Stomach (tissue), 9 donors: ENCODE measurements around the gene ZNF208. TPM values are rescaled to one million over a fixed set of nuclear protein-coding genes. Genes with fewer than 3 reads are reported as not detected.

Source experiments
- DNase-seq, 2 donors: peaks; one replicate each; pipeline versions ENCODE4 v3.0.0 to v3.0.0-alpha.2; 2013 to 2019
- H3K27ac ChIP-seq, 5 donors: fragments of 200-600 bp in 4 of 5; sonication (generic) in 4 of 5; one replicate each; pipeline ENCODE4 v1.5.1; 2013 to 2019; ENCODE audit warnings: mild to moderate bottlenecking in 1 of 5, moderate library complexity in 1 of 5
- H3K27me3 ChIP-seq, 3 donors: fragments of 200-600 bp; sonication (generic); one replicate each; pipeline ENCODE4 v1.5.1; 2017 to 2019; ENCODE audit warnings: mixed run types in 1 of 3
- H3K36me3 ChIP-seq, 4 donors: fragments of 200-600 bp; sonication (generic); 1 replicate in 3 of 4; 2 replicates in 1 of 4; pipeline ENCODE4 v1.5.1; 2016 to 2019
- H3K4me1 ChIP-seq, 4 donors: fragments of 200-600 bp; sonication (generic); one replicate each; pipeline ENCODE4 v1.5.1; 2016 to 2019
- H3K4me3 ChIP-seq, 4 donors: fragments of 200-600 bp; sonication (generic) in 3 of 4; one replicate each; pipeline ENCODE4 v1.5.1; 2016 to 2019; ENCODE audit warnings: mild to moderate bottlenecking in 1 of 4
- H3K9me3 ChIP-seq, 4 donors: fragments of 200-600 bp; sonication (generic); one replicate each; pipeline ENCODE4 v1.5.1; 2016 to 2019
- EP300 ChIP-seq: sonication (generic); formaldehyde crosslinking; IDR thresholded peaks from one replicate; pipeline ENCODE4 v1.6.1; 2017; ENCODE audit warnings: antibody characterized with exemption
- POLR2A ChIP-seq, 4 donors: fragments of 450-650 bp; IDR thresholded peaks; one replicate each; pipeline ENCODE4 v1.6.1; 2016; ENCODE audit warnings: antibody characterized with exemption in 4 of 4, control low read depth in 2 of 4, mild to moderate bottlenecking in 1 of 4, moderate library complexity in 1 of 4
- POLR2AphosphoS5 ChIP-seq, 3 donors: sonication (generic); formaldehyde crosslinking; IDR thresholded peaks; one replicate each; pipeline ENCODE4 v1.6.1; 2016; ENCODE audit warnings: antibody characterized with exemption in 3 of 3
- WGBS, 5 donors: extraction: QIAGEN DNeasy Blood & Tissue Kit in 3 of 5; methylation state at CpG; one replicate each; pipeline versions ENCODE4 v1.1.5 to v1.1.7; 2013 to 2018; 5-methylcytosine and 5-hydroxymethylcytosine counted together
- intact Hi-C: fragments of 100-400 bp; cut with DNase I; formaldehyde crosslinking; loops from one replicate; pipeline ENCODE4 v1.15.1; 2023; ENCODE audit warnings: low total_unique reads
- polyA plus RNA-seq, 3 donors: library from polyadenylated mRNA; stranded (reverse); fragments of 200-250 nt; gene quantifications; one replicate each; pipeline ENCODE4 v1.2.3, GENCODE V29; 2013
- total RNA-seq, 5 donors: library from RNA; depleted of rRNA; stranded (reverse); fragments of >200 nt; gene quantifications; one replicate each; pipeline versions ENCODE4 v1.1.0 to v1.2.3, GENCODE V29; 2014 to 2016
- TF ChIP-seq, protein P1 (sequence below), 7 experiments: fragments of 450-650 bp in 4 of 7; fragments of 200-600 bp in 3 of 7; sonication (generic) in 3 of 7; IDR thresholded peaks; one replicate each; pipeline ENCODE4 v1.5.1; 2016 to 2019; ENCODE audit warnings: antibody characterized with exemption in 7 of 7, control low read depth in 2 of 7, mild to moderate bottlenecking in 1 of 7
- donor health status: healthy with polysubstance abuse.
- donor health status: Bipolar disorder and iron deficiency.
- donor health status: healthy.

Gene ZNF208
- total and polyA plus RNA-seq, 8 donors = 0.43 to 22.9 (median 1.9) TPM; not detected in 2

DNA sequence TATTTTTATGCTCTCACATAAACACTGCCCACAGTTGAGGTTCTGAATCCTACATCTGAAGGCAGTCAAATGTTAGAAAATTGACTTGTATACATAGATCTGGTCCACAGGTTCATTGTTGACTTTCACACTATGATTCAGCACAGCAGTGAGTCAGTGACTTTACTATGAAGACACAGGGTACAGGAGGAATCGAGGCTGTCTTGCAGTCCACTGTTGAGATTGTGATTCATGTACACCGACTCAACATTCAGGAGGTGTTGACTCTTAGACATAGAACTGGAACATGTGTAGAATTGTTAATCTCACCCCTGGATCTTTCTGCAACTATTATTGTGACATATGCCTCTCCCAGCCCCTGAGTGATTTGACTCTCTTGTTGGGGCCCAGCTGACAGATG, 100.4 kb downstream of the ZNF208 start:
- TF ChIP-seq EP300 = no peak
- TF ChIP-seq POLR2AphosphoS5 (IDR thresholded peaks at IDR 0.05) = no peak
- TF ChIP-seq POLR2A (IDR thresholded peaks at IDR 0.05) = no peak
- TF ChIP-seq, protein P1, sequence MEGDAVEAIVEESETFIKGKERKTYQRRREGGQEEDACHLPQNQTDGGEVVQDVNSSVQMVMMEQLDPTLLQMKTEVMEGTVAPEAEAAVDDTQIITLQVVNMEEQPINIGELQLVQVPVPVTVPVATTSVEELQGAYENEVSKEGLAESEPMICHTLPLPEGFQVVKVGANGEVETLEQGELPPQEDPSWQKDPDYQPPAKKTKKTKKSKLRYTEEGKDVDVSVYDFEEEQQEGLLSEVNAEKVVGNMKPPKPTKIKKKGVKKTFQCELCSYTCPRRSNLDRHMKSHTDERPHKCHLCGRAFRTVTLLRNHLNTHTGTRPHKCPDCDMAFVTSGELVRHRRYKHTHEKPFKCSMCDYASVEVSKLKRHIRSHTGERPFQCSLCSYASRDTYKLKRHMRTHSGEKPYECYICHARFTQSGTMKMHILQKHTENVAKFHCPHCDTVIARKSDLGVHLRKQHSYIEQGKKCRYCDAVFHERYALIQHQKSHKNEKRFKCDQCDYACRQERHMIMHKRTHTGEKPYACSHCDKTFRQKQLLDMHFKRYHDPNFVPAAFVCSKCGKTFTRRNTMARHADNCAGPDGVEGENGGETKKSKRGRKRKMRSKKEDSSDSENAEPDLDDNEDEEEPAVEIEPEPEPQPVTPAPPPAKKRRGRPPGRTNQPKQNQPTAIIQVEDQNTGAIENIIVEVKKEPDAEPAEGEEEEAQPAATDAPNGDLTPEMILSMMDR (IDR thresholded peaks at IDR 0.05) = no peak
- WGBS, 5 donors = 65 to 77% (median 73%) methylated on average over 2 of the region's 2 CpGs
- Histone ChIP-seq H3K36me3 (no peaks in the 10 kb centered on the region), H3K4me3 (no peak overlapping the region), H3K9me3 (peaks cover 0 to 85% (median 26%) of the 10 kb centered on the region in 4 donors), H3K27ac (no peak overlapping the region), H3K27me3 (no peaks in the 10 kb centered on the region), H3K4me1 (no peaks in the 10 kb centered on the region)
- no peak for DNase-seq
- intact Hi-C loops = no loop called here

DNA sequence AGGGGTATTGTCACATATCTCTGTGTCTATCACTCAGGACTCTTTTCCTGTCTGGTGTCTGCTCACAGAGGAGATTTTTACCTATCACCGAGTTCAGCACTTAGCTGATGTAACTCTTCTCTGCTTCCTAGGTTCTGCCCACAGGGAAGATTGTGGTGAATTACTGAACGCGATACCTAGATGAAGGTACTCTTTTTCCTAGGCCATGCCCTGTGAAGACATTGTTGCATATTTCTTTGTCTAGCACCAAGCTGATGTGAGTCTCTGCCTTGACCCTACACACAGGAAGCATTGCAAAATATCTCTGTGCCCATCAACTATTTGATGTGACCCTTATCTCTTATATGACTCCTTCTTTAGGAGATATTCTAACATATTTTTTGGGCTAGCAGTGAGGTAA, 102.7 kb downstream of the ZNF208 start:
- no peak overlapping the region for H3K4me3 ChIP-seq
- no peak for DNase-seq
- WGBS, 5 donors = 87 to 92% (median 91%) methylated on average over 3 of the region's 3 CpGs
- intact Hi-C loops = no loop called here
- H3K27ac ChIP-seq = no peak overlapping the region
- no peak for TF ChIP-seq EP300
- TF ChIP-seq, protein P1 (IDR thresholded peaks at IDR 0.05) = no peak
- no peak for TF ChIP-seq POLR2A (IDR thresholded peaks at IDR 0.05)
- TF ChIP-seq POLR2AphosphoS5 (IDR thresholded peaks at IDR 0.05) = no peak
- H3K4me1 ChIP-seq = no peaks in the 10 kb centered on the region
- no peaks in the 10 kb centered on the region for H3K27me3 ChIP-seq
- H3K9me3 ChIP-seq = peaks cover 0 to 79% (median 20%) of the 10 kb centered on the region in 4 donors
- H3K36me3 ChIP-seq = no peaks in the 10 kb centered on the region

DNA sequence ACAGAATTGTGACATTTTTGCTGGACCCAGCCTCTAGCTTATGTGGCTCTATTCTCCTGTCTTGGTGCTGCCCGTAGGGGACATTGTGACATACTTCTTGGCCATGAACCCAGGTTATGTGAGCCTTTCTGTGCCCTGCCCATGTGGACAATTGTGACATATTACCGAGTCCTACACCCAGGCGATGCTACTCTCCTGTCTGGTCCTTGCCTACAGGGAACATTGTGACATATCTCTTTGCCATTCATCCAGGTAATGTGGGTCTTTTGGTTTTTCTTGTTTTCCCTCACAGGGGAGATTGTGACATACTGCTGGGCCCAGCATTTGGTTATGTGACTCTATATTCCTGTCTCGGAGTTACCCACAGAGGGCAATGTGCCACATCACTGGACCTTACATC, 103.2 kb downstream of the ZNF208 start:
- DNase-seq = no peak
- no peak overlapping the region for H3K27ac ChIP-seq
- TF ChIP-seq, protein P1 (IDR thresholded peaks at IDR 0.05) = no peak
- TF ChIP-seq POLR2AphosphoS5 (IDR thresholded peaks at IDR 0.05) = no peak
- TF ChIP-seq POLR2A (IDR thresholded peaks at IDR 0.05) = no peak
- no peak for TF ChIP-seq EP300
- H3K4me1 ChIP-seq = no peaks in the 10 kb centered on the region
- intact Hi-C loops = no loop called here
- H3K36me3 ChIP-seq = no peaks in the 10 kb centered on the region
- H3K27me3 ChIP-seq = no peaks in the 10 kb centered on the region
- no peak overlapping the region for H3K4me3 ChIP-seq
- WGBS, 5 donors = 85 to 96% (median 91%) methylated on average over 4 of the region's 4 CpGs
- H3K9me3 ChIP-seq = peaks cover 0 to 79% (median 19%) of the 10 kb centered on the region in 4 donors

- intact Hi-C loops = no loop called here
- no peaks in the 10 kb centered on the region for H3K36me3 ChIP-seq
- H3K9me3 ChIP-seq = peaks cover 1 to 80% (median 30%) of the 10 kb centered on the region in 4 donors
- no peak overlapping the region for H3K27ac ChIP-seq
- TF ChIP-seq POLR2A (IDR thresholded peaks at IDR 0.05) (no peak), POLR2AphosphoS5 (IDR thresholded peaks at IDR 0.05) (no peak), EP300 (no peak)
- TF ChIP-seq, protein P1 (IDR thresholded peaks at IDR 0.05) = no peak
- H3K4me3 ChIP-seq = no peak overlapping the region
- H3K27me3 ChIP-seq = no peaks in the 10 kb centered on the region
- WGBS, 5 donors = 55 to 71% (median 58%) methylated on average over 1 of the region's 1 CpG
- H3K4me1 ChIP-seq = no peaks in the 10 kb centered on the region
- no peak for DNase-seq
These were observed 108.2 kb downstream of the ZNF208 start for GRCh38 chr19:21902571-21902970.
